Lower leg skin (tissue), 3 donors: ENCODE measurements around the gene CIAO3.

ENCODE experiments used
- POLR2A ChIP-seq, 2 donors: fragments of 450-650 bp; IDR thresholded peaks; one replicate each; pipeline ENCODE4 v1.6.1; 2016 to 2017; ENCODE audit warnings: antibody characterized with exemption in 2 of 2, mild to moderate bottlenecking in 1 of 2, moderate library complexity in 1 of 2
- TF ChIP-seq, protein P1 (sequence below), 3 donors: fragments of 450-650 bp; IDR thresholded peaks; one replicate each; pipeline ENCODE4 v1.5.1; 2016; ENCODE audit warnings: antibody characterized with exemption in 3 of 3, mild to moderate bottlenecking in 3 of 3, moderate library complexity in 2 of 3

DNA sequence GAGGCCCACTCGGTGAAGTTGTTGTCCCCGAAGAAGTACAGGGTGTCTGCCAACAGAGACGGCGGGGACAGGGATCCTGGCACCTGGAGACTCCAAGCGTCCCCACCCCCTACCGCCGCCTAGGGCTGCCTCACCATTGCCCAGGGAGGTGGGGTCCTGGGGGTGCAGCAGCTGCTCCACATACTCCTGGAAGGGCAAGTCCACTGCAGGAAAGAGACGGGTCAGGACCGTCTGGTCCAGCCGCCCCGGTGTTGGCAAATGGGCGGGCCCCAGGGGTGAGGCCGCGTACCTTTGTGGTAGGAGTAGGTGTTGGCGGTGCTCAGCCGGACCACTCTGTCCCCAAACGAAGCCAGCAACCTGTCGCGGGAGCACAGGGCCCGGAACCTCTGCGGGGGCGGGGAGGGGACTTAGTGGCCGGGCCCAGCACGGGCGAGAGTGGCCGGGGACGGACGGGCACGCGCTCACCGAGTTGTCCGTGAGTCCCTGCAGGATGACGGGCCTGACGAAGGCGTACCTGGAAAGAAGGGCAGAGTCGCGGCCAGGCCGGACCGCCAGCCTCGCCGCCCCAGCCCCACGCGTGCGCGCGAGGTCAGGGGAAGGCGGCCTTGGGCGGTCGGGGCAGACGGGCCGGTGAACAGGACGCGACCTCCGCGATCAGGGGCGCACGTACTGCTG, 57.3 kb downstream of the CIAO3 start:
- no peak for TF ChIP-seq POLR2A (IDR thresholded peaks at IDR 0.05)
- TF ChIP-seq, protein P1, sequence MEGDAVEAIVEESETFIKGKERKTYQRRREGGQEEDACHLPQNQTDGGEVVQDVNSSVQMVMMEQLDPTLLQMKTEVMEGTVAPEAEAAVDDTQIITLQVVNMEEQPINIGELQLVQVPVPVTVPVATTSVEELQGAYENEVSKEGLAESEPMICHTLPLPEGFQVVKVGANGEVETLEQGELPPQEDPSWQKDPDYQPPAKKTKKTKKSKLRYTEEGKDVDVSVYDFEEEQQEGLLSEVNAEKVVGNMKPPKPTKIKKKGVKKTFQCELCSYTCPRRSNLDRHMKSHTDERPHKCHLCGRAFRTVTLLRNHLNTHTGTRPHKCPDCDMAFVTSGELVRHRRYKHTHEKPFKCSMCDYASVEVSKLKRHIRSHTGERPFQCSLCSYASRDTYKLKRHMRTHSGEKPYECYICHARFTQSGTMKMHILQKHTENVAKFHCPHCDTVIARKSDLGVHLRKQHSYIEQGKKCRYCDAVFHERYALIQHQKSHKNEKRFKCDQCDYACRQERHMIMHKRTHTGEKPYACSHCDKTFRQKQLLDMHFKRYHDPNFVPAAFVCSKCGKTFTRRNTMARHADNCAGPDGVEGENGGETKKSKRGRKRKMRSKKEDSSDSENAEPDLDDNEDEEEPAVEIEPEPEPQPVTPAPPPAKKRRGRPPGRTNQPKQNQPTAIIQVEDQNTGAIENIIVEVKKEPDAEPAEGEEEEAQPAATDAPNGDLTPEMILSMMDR (IDR thresholded peaks at IDR 0.05), result no peak
